ENCODE measurements around the gene MTHFD1. TPM values are rescaled to one million over a fixed set of nuclear protein-coding genes. Genes with fewer than 3 reads are reported as not detected.
A peak's percentile ranks its signal among the peaks of the same experiment; 100 is the strongest.
"Not testable (repeated sequence)": the region's sequence is repeated elsewhere in the genome, so short reads cannot be mapped to it uniquely, and the experiment has no call there.

MTHFD1 gene
- total RNA-seq, 1 donor from 2014 or later, result 47.1 TPM

DNA sequence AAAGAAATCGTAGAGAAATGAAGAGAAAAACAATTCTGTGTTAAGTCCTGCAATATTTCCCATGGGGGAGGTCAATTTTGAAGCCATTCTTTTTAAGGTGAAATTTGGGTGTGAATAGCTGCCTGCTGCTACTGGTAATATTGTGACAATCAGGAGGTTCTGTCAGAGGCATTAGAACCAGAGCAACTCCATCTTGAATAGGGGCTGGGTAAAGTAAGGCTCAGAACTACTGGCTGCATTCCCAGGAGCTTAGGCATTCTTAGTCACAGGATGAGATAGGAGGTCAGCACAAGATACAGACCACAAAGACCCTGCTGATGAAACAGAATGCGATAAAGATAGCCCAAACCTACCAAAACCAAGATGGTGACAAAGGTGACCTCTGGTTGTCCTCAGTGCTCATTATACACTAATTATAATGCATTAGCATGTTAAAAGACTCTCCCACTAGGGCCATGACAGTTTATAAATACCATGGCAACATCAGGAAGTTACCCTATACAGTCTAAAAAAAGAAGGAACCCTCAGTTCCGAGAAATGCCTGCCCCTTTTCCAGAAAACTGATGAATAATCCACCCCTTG, 24.8 kb upstream of the MTHFD1 start:
- ATAC-seq (no peak), DNase-seq (no peak)
- Histone ChIP-seq H3K27me3 (no peaks in the 10 kb centered on the region), H3K4me3 (no peak overlapping the region), H3K9me3 (no peaks in the 10 kb centered on the region), H3K4me1 (no peaks in the 10 kb centered on the region), H3K27ac (no peak overlapping the region), H3K36me3 (no peaks in the 10 kb centered on the region)
- TF ChIP-seq, protein P1, sequence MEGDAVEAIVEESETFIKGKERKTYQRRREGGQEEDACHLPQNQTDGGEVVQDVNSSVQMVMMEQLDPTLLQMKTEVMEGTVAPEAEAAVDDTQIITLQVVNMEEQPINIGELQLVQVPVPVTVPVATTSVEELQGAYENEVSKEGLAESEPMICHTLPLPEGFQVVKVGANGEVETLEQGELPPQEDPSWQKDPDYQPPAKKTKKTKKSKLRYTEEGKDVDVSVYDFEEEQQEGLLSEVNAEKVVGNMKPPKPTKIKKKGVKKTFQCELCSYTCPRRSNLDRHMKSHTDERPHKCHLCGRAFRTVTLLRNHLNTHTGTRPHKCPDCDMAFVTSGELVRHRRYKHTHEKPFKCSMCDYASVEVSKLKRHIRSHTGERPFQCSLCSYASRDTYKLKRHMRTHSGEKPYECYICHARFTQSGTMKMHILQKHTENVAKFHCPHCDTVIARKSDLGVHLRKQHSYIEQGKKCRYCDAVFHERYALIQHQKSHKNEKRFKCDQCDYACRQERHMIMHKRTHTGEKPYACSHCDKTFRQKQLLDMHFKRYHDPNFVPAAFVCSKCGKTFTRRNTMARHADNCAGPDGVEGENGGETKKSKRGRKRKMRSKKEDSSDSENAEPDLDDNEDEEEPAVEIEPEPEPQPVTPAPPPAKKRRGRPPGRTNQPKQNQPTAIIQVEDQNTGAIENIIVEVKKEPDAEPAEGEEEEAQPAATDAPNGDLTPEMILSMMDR (IDR thresholded peaks at IDR 0.05), result no peak
- intact Hi-C loops (cut with DNase I), result no loop called here

DNA sequence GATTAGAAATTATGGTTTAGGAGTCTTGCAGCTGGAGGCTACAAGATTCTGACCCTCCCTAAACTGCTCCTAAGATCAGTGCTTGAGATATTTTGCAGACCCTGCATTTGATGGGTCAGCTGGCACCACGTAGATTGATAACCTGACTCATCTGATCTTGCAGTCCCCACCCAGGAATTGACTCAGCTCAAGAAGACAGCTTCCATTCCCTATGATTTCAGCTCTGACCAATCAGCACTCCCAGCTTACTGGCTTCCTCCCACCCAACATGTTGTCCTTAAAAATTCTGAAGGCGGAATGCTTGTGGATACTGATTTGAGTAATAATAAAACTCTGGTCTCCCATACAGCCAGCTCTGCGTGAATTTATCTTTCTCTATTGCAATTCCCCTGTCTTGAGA, 23.2 kb upstream of the MTHFD1 start:
- Histone ChIP-seq H3K4me1 (no peaks in the 10 kb centered on the region), H3K4me3 (no peak overlapping the region), H3K27me3 (no peaks in the 10 kb centered on the region), H3K36me3 (no peaks in the 10 kb centered on the region), H3K27ac (no peak overlapping the region), H3K9me3 (no peaks in the 10 kb centered on the region)
- ATAC-seq, result no peak
- TF ChIP-seq, protein P1 (IDR thresholded peaks at IDR 0.05), result no peak
- intact Hi-C loops (cut with DNase I), result no loop called here
- DNase-seq, result no peak

DNA sequence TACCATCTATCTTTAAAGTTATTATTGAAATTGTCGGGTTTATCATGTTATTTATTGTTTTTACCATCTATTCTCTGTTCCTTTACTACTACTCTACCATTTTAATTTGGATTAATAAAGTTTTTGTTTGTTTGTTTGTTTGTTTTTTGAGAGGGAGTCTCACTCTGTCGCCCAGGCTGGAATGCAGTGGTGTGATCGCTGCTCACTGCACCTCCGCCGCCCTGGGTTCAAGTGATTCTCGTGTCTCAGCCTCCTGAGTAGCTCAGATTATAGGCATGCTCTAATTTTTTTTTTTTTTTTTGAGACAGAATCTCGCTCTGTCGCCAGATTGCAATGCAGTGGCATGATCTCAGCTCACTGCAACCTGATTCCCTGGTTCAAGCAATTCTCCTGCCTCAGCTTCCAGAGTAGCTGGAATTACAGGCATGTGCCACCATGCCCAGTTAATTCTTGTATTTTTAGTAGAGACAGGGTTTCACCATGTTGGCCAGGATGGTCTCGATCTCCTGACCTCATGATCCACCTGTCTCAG, 22.7 kb upstream of the MTHFD1 start:
- H3K4me1 ChIP-seq; DNase-seq; intact Hi-C loops (cut with DNase I); ATAC-seq; H3K4me3 ChIP-seq; H3K36me3 ChIP-seq; H3K9me3 ChIP-seq; H3K27ac ChIP-seq; H3K27me3 ChIP-seq: not testable (repeated sequence)

DNA sequence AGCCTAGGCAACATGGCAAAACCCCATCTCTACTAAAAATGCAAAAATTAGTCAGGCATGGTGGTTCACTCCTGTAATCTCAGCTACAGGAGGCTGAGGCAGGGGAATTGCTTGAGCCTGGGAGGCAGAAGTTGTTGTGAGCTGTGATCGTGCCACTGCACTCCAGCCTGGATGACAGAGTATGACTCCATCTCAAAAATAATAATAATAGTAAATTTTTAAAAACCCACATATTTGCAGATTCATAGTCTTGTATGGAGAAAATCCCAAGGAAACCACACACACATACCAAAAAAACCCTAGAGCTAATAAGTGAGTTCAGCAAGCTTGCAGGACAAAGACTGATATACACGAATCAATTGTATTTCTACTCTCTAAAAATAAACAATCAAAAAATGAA, 19.0 kb upstream of the MTHFD1 start:
- no peak overlapping the region for H3K27ac ChIP-seq
- H3K9me3 ChIP-seq, result no peaks in the 10 kb centered on the region
- DNase-seq (no peak), ATAC-seq (no peak)
- no peaks in the 10 kb centered on the region for H3K36me3 ChIP-seq
- no peaks in the 10 kb centered on the region for H3K27me3 ChIP-seq
- H3K4me1 ChIP-seq, result no peaks in the 10 kb centered on the region
- H3K4me3 ChIP-seq, result no peak overlapping the region
- intact Hi-C loops (cut with DNase I), result no loop called here
- TF ChIP-seq, protein P1 (IDR thresholded peaks at IDR 0.05), result no peak

DNA sequence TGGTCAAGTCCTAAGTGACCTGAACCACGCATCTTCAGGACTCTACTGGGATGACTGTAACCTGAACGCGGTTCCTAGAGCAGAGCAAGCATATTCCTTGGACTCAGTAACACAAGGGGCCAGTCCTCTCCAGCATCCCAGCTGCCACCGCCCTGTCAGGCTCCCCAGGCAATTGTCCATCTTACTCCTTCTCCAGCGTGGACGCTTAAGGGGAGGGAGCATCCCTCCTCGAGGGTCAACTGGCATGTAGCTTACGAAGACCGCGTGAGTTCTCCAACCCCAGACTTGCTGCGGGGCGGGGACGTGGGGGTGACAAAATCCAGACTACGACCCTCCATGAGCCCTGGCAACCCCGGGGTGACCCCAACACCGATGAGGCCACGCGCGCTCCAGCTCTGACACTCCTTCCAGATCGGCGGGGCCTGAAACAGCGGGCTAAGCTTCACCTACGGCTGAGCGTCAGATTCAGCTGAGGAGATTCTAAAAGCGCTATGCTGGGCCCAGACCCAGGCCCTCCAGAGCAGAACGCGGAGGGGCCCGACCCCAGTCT, 846 bp upstream of the MTHFD1 start:
- intact Hi-C loops (cut with DNase I), result no loop called here
- Histone ChIP-seq H3K36me3 (peaks cover 6% of the 10 kb centered on the region), H3K9me3 (no peaks in the 10 kb centered on the region), H3K4me3 (peak overlapping the region; percentile 80), H3K27me3 (no peaks in the 10 kb centered on the region), H3K27ac (peak overlapping the region; percentile 85), H3K4me1 (peaks cover 16% of the 10 kb centered on the region)
- peak; percentile 1 for ATAC-seq
- no peak for DNase-seq
- TF ChIP-seq, protein P1 (IDR thresholded peaks at IDR 0.05), result no peak

DNA sequence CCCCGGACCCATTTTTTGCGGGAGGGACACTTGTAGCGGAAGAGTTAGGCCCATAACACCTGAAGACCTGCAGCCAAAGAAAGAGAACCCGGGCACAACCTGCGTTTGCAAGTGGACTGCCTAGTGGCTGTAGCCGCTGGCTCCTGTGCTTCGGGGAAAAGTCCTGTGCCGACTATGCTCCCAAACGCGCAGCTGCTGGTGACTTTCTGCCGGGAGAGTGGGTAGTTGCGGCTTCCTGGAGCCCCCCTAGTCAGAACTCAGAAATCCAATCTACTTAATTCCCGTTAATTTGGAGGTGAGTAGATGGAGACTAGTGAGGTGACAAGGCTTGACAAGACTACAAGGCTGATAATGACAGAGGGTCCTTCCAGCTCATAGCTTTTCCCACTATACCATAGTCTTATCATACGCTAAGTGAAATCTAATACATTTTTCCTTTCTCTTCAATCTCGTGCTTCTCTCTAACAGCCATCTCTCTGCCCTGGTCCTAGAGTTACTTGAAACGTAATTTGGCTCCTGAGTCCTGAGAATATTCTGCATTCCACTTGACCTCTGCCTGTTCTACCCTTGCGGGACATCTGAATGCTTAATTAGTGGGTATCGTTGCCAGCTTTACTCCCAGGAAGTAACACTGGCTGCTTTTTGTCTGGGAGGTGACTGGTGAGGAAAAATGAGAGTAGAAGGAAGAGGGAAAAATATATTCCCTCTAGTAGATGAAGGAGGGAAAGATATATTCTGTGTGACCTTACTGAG, 556 bp downstream of the MTHFD1 start:
- Histone ChIP-seq H3K27me3 (no peaks in the 10 kb centered on the region), H3K36me3 (peaks cover 6% of the 10 kb centered on the region), H3K27ac (peak overlapping the region; percentile 85), H3K9me3 (no peaks in the 10 kb centered on the region), H3K4me1 (peaks cover 16% of the 10 kb centered on the region), H3K4me3 (peak overlapping the region; percentile 80)
- TF ChIP-seq, protein P1 (IDR thresholded peaks at IDR 0.05), result no peak
- ATAC-seq, result no peak
- DNase-seq, result peak; percentile 70
- intact Hi-C loops (cut with DNase I), result no loop called here
